Hepatocyte (in vitro differentiated cells): ENCODE data around the gene SLC66A2.

Source experiments
- EZH2 ChIP-seq: fragments of 200-600 bp; sonication (generic); IDR thresholded peaks from 2 replicates; pipeline ENCODE4 v1.6.1; 2016; ENCODE audit warnings: antibody characterized with exemption, mild to moderate bottlenecking, borderline replicate concordance
- EZH2phosphoT487 ChIP-seq: fragments of 200-600 bp; sonication (generic); IDR thresholded peaks from one replicate; pipeline ENCODE4 v1.6.1; 2018; ENCODE audit warnings: antibody characterized with exemption, mild to moderate bottlenecking, low read depth, moderate library complexity; ENCODE audit not compliant: unreplicated experiment, severe bottlenecking
- TF ChIP-seq, protein P1 (sequence below): fragments of 200-600 bp; sonication (generic); IDR thresholded peaks from 2 replicates; pipeline ENCODE4 v1.5.1; 2016; ENCODE audit warnings: antibody characterized with exemption, mild to moderate bottlenecking; ENCODE audit not compliant: poor library complexity

- TF ChIP-seq, protein P1, sequence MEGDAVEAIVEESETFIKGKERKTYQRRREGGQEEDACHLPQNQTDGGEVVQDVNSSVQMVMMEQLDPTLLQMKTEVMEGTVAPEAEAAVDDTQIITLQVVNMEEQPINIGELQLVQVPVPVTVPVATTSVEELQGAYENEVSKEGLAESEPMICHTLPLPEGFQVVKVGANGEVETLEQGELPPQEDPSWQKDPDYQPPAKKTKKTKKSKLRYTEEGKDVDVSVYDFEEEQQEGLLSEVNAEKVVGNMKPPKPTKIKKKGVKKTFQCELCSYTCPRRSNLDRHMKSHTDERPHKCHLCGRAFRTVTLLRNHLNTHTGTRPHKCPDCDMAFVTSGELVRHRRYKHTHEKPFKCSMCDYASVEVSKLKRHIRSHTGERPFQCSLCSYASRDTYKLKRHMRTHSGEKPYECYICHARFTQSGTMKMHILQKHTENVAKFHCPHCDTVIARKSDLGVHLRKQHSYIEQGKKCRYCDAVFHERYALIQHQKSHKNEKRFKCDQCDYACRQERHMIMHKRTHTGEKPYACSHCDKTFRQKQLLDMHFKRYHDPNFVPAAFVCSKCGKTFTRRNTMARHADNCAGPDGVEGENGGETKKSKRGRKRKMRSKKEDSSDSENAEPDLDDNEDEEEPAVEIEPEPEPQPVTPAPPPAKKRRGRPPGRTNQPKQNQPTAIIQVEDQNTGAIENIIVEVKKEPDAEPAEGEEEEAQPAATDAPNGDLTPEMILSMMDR, result no peak
- TF ChIP-seq EZH2 (no peak), EZH2phosphoT487 (no peak)
Observed at GRCh38 chr18:79890674-79891073, 60.8 kb downstream of the SLC66A2 start.
